ENCODE data around the gene GRID1.

DNA sequence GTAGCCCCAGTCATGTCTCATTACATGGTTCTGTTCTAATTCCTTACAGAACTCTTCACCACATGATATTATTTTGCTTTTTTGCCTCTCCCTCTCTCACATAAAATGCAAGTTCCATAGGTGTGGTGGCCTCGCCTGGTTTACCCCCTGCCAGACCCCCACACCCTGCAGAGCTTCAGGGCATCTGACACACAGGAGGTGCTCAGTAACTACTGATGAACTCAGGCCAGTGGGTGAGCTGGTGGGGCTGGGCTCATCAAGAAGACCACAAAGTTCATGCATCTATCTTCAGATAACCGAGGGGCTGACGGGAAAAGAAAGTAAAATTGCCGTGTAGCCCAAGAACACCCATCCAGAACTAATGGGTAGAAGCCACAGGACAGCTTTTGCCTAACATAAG, 253.1 kb downstream of the GRID1 start:
- TF ChIP-seq, protein P1, sequence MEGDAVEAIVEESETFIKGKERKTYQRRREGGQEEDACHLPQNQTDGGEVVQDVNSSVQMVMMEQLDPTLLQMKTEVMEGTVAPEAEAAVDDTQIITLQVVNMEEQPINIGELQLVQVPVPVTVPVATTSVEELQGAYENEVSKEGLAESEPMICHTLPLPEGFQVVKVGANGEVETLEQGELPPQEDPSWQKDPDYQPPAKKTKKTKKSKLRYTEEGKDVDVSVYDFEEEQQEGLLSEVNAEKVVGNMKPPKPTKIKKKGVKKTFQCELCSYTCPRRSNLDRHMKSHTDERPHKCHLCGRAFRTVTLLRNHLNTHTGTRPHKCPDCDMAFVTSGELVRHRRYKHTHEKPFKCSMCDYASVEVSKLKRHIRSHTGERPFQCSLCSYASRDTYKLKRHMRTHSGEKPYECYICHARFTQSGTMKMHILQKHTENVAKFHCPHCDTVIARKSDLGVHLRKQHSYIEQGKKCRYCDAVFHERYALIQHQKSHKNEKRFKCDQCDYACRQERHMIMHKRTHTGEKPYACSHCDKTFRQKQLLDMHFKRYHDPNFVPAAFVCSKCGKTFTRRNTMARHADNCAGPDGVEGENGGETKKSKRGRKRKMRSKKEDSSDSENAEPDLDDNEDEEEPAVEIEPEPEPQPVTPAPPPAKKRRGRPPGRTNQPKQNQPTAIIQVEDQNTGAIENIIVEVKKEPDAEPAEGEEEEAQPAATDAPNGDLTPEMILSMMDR (conservative IDR thresholded peaks at IDR 0.05; ENCODE audit: low read depth, low read length) = no peak
- TF ChIP-seq EZH2 (IDR thresholded peaks at IDR 0.05; ENCODE audit: low read length, unreplicated experiment) = no peak

Measured in PC-3 (cell line).